GM23338 (cell line): ENCODE results near the gene BAHCC1. TPM values are rescaled to one million over a fixed set of nuclear protein-coding genes. Genes with fewer than 3 reads are reported as not detected.

Experiments used
- ATAC-seq: fragments of 200-7000 bp; cut with Tn5 transposase; 3 replicates; pipeline ENCODE4 v1.9.1; 2020
- DNase-seq: peaks from one replicate; pipeline ENCODE4 v3.0.0-alpha.2; 2015; ENCODE audit warnings: low spot score
- H2AFZ ChIP-seq: fragments of 200-600 bp; sonication (generic); 2 replicates; pipeline ENCODE4 v1.8.0; 2016; ENCODE audit warnings: antibody characterized with exemption, mild to moderate bottlenecking, moderate library complexity
- H3F3A ChIP-seq: fragments of 200-600 bp; sonication (generic); replicated peaks from 2 replicates; pipeline ENCODE4 v1.8.0; 2017; ENCODE audit warnings: antibody characterized with exemption, mixed run types, low read depth
- H3K27ac ChIP-seq: fragments of 200-600 bp; sonication (generic); 2 replicates; pipeline ENCODE4 v1.6.1; 2016; ENCODE audit warnings: low read depth
- H3K27me3 ChIP-seq: fragments of 200-600 bp; sonication (generic); 2 replicates; pipeline ENCODE4 v1.8.0; 2016; ENCODE audit warnings: mild to moderate bottlenecking, mixed run types, moderate library complexity; ENCODE audit not compliant: insufficient read depth
- H3K36me3 ChIP-seq: fragments of 200-600 bp; sonication (generic); 2 replicates; pipeline ENCODE4 v1.8.0; 2016; ENCODE audit warnings: mild to moderate bottlenecking; ENCODE audit not compliant: insufficient read depth
- H3K4me1 ChIP-seq: fragments of 200-600 bp; sonication (generic); 2 replicates; pipeline ENCODE4 v1.8.0; 2016; ENCODE audit warnings: mild to moderate bottlenecking, moderate library complexity; ENCODE audit not compliant: insufficient read depth
- H3K4me2 ChIP-seq: fragments of 200-600 bp; sonication (generic); 2 replicates; pipeline ENCODE4 v1.7.1; 2017; ENCODE audit warnings: mixed run types
- H3K4me3 ChIP-seq: fragments of 200-600 bp; sonication (generic); 2 replicates; pipeline ENCODE4 v1.6.1; 2016; ENCODE audit warnings: mixed run types
- H3K79me2 ChIP-seq: fragments of 200-600 bp; sonication (generic); replicated peaks from 2 replicates; pipeline ENCODE4 v1.8.0; 2017; ENCODE audit warnings: mild to moderate bottlenecking; ENCODE audit not compliant: insufficient read depth
- H3K9me2 ChIP-seq: fragments of 200-600 bp; sonication (generic); 2 replicates; pipeline ENCODE4 v1.8.0; 2017; ENCODE audit not compliant: insufficient read depth
- H4K20me1 ChIP-seq: fragments of 200-600 bp; sonication (generic); replicated peaks from 2 replicates; pipeline ENCODE4 v1.8.0; 2017; ENCODE audit warnings: mild to moderate bottlenecking; ENCODE audit not compliant: insufficient read depth
- H3K27ac Mint-ChIP-seq: 2 replicates; pipeline ENCODE4 v1.8.0; 2020; ENCODE audit warnings: inconsistent platforms, mild to moderate bottlenecking, moderate library complexity, mixed read lengths
- H3K27me3 Mint-ChIP-seq: 3 replicates; pipeline ENCODE4 v1.8.0; 2022; ENCODE audit warnings: low read depth, mild to moderate bottlenecking, moderate library complexity, mixed read lengths, inconsistent platforms; ENCODE audit not compliant: insufficient read depth, poor library complexity
- H3K36me3 Mint-ChIP-seq: 3 replicates; pipeline ENCODE4 v1.8.0; 2021; ENCODE audit warnings: low read depth, mild to moderate bottlenecking, inconsistent platforms, moderate library complexity, mixed read lengths
- H3K4me1 Mint-ChIP-seq: 3 replicates; pipeline ENCODE4 v1.8.0; 2020; ENCODE audit warnings: mild to moderate bottlenecking, inconsistent platforms, mixed read lengths
- H3K4me3 Mint-ChIP-seq: 3 replicates; pipeline ENCODE4 v1.8.0; 2021; ENCODE audit warnings: moderate library complexity, mild to moderate bottlenecking, inconsistent platforms, mixed read lengths
- H3K9me3 Mint-ChIP-seq: 3 replicates; pipeline ENCODE4 v1.8.0; 2020; ENCODE audit warnings: moderate library complexity, mild to moderate bottlenecking, inconsistent platforms, mixed read lengths
- CREB1 ChIP-seq: fragments of 250-450 bp; sonication (Bioruptor Pico); IDR thresholded peaks from 2 replicates; pipeline ENCODE4 v1.5.0; 2020; ENCODE audit warnings: low read depth, mild to moderate bottlenecking, moderate library complexity
- EZH2 ChIP-seq: fragments of 200-600 bp; sonication (generic); IDR thresholded peaks from one replicate; pipeline ENCODE4 v1.8.0; 2017; ENCODE audit warnings: antibody characterized with exemption, mild to moderate bottlenecking, low read depth; ENCODE audit not compliant: unreplicated experiment
- EZH2phosphoT487 ChIP-seq: fragments of 200-600 bp; sonication (generic); IDR thresholded peaks from one replicate; pipeline ENCODE4 v1.8.1; 2018; ENCODE audit warnings: antibody characterized with exemption; ENCODE audit not compliant: unreplicated experiment
- JUNB ChIP-seq: IDR thresholded peaks from one replicate; pipeline ENCODE4 v1.6.1; 2016; ENCODE audit warnings: antibody characterized with exemption; ENCODE audit not compliant: unreplicated experiment
- ZNF114 ChIP-seq: fragments of 250-450 bp; sonication (Bioruptor Pico); IDR thresholded peaks from 2 replicates; pipeline ENCODE4 v1.5.0; 2020; ENCODE audit warnings: mild to moderate bottlenecking, moderate library complexity
- ZNF331 ChIP-seq: fragments of 250-450 bp; sonication (Bioruptor Pico); IDR thresholded peaks from 2 replicates; pipeline ENCODE4 v1.5.0; 2020; ENCODE audit warnings: low read depth, mild to moderate bottlenecking, moderate library complexity
- polyA plus RNA-seq: library from polyadenylated mRNA; unstranded; fragments of >200 nt; fragmentation: Nextera tagmentation; extraction: Ambion mirVana; gene quantifications from 2 replicates; pipeline ENCODE4 v1.2.1, GENCODE V29; 2016
- total RNA-seq: library from RNA; depleted of rRNA; stranded (reverse); fragments of >200 nt; shearing (Covaris generic); gene quantifications from 2 replicates; pipeline ENCODE4 v1.2.3, GENCODE V29; 2014

BAHCC1 gene
- total and polyA plus RNA-seq, 2 experiments from 2014 or later = 0.24 to 1.1 TPM

DNA sequence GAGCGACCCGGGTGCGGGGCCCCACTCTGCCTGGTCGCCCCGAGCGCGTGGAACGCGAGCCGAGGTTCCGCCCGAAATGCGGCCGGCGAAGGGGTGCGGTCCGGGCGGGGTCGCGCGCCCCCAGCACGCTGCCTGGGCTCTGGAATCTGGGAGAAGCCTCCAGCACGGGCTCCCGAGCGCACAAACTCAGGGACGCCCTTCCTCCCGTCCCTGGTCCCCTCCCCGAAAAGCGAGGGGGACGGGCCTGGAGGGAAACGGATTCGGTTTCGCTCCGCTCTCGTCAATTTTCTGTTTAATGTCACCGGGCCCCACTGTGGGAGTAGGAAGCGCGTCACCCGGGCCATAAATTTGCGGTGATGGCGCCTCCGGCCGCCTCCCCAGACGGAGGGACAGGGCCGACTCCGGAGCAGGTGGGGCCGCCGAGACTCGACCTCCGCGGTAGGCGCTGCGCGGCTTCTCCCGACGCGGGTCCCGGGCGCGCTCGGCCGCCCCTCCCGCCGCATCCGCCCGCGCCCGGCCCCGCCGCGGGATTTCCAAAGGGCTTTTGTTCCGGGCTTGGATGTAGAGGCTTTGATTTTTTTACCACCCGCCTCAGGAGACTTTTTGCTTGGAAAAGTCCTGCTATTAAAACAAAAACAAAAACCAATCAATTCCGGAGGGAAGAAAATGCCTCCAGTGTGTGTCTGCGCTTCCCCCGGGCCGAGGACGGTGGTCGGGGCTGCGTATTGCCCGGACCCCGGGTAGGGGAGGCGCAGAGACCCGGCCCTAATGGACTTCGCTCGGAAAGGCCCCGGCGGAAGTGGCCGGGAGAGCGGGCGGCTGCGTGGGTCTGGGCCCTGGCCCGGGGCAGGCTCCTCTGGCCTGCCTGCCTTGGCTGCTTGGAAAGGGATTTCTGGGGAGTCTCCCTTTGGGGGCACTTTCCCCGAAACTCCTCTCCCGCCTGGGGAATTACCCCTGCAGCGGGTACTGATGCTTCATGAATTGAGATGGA lies 7.9 kb upstream of the BAHCC1 start:
- H3K9me3 Mint-ChIP-seq = no peaks in the 10 kb centered on the region; the same call in 2 of the 3 replicates
- Histone ChIP-seq H2AFZ (peak overlapping the region; percentile 76; the same call in 1 of the 2 replicates), H3K4me3 (peak overlapping the region; percentile 57), H3F3A (0 out of 2 replicates have a peak, but pooled peaks cover 9% of the 10 kb centered on the region), H3K9me2 (no peaks in the 10 kb centered on the region), H3K36me3 (no peaks in the 10 kb centered on the region), H3K79me2 (no peaks in the 10 kb centered on the region), H3K27ac (no peak overlapping the region), H4K20me1 (peaks cover 6% of the 10 kb centered on the region), H3K4me2 (peak overlapping the region; percentile 84), H3K4me1 (peaks cover 46% of the 10 kb centered on the region), H3K27me3 (peaks cover 87% of the 10 kb centered on the region)
- no peak for TF ChIP-seq ZNF331 (CRISPR knock-in tag)
- TF ChIP-seq EZH2 = peak; percentile 90
- ATAC-seq = peak; percentile 14
- H3K36me3 Mint-ChIP-seq = no peaks in the 10 kb centered on the region
- peaks cover 25% of the 10 kb centered on the region for H3K4me1 Mint-ChIP-seq
- no peak overlapping the region for H3K27ac Mint-ChIP-seq
- peak; percentile 60 for DNase-seq
- peaks cover 78% of the 10 kb centered on the region for H3K27me3 Mint-ChIP-seq
- peak overlapping the region; percentile 61 for H3K4me3 Mint-ChIP-seq

DNA sequence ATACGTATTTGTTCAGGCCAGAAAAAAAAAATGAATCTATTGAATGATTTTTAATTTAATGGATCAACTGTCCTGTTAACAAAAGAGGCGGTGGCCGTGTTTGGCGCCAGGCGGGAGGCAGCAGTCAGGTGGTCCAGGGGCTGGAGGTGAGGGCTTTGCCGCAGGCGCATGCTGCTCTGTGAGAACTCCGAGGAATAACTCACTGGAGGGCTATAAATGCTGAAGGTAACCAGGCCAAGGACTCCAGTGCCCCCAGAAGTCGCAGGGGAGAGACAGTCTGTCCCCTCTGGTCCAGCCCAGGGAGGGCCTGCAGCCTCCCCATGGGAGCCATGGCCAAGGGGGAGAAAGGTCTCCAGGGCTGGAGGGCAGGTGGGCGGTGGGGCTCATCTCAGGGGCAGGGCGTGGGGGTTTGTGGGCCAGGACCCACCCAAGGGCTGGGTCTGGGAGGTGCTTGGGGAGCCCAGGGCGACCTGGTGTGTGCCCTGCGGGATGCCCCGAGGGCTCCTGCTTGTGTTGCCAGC lies 7.1 kb upstream of the BAHCC1 start:
- peaks cover 84% of the 10 kb centered on the region for H3K27me3 Mint-ChIP-seq
- Histone ChIP-seq H3K79me2 (no peaks in the 10 kb centered on the region), H3K4me3 (peak overlapping the region; percentile 57), H2AFZ (no peak overlapping the region), H3F3A (0 out of 2 replicates have a peak, but pooled peaks cover 11% of the 10 kb centered on the region), H3K27ac (no peak overlapping the region), H3K27me3 (peaks cover 95% of the 10 kb centered on the region), H3K9me2 (no peaks in the 10 kb centered on the region), H3K4me1 (peaks cover 52% of the 10 kb centered on the region), H3K36me3 (no peaks in the 10 kb centered on the region), H4K20me1 (peaks cover 10% of the 10 kb centered on the region), H3K4me2 (peak overlapping the region; percentile 84)
- peak overlapping the region; percentile 40; the same call in 2 of the 3 replicates for H3K4me3 Mint-ChIP-seq
- H3K36me3 Mint-ChIP-seq = no peaks in the 10 kb centered on the region
- peaks cover 25% of the 10 kb centered on the region for H3K4me1 Mint-ChIP-seq
- no peaks in the 10 kb centered on the region; the same call in 2 of the 3 replicates for H3K9me3 Mint-ChIP-seq
- no peak for DNase-seq
- no peak overlapping the region for H3K27ac Mint-ChIP-seq
- TF ChIP-seq EZH2 (peak; percentile 71), CREB1 (CRISPR knock-in tag) (no peak), ZNF114 (CRISPR knock-in tag) (no peak), JUNB (no peak)
- ATAC-seq = no peak

- TF ChIP-seq EZH2phosphoT487 (no peak), EZH2 (peak; percentile 55)
- peaks cover 85% of the 10 kb centered on the region for H3K27me3 Mint-ChIP-seq
- Histone ChIP-seq H3K4me1 (peaks cover 52% of the 10 kb centered on the region), H3K4me2 (peak overlapping the region; percentile 66; the same call in 1 of the 2 replicates), H3K27me3 (peaks cover 93% of the 10 kb centered on the region), H3K4me3 (no peak overlapping the region), H3K9me2 (no peaks in the 10 kb centered on the region), H2AFZ (no peak overlapping the region), H3K36me3 (no peaks in the 10 kb centered on the region), H3F3A (0 out of 2 replicates have a peak, but pooled peaks cover 11% of the 10 kb centered on the region), H3K79me2 (no peaks in the 10 kb centered on the region), H3K27ac (no peak overlapping the region), H4K20me1 (peaks cover 10% of the 10 kb centered on the region)
- H3K4me1 Mint-ChIP-seq = peaks cover 25% of the 10 kb centered on the region
- no peak overlapping the region for H3K27ac Mint-ChIP-seq
- DNase-seq = peak; percentile 75
- peak; percentile 5 for ATAC-seq
- 0 out of 3 replicates have a peak overlapping the region, but pooled peaks have one; percentile 19 for H3K4me3 Mint-ChIP-seq
- H3K36me3 Mint-ChIP-seq = no peaks in the 10 kb centered on the region
- no peaks in the 10 kb centered on the region; the same call in 2 of the 3 replicates for H3K9me3 Mint-ChIP-seq
Measured at GRCh38 chr17:81388612-81389367, 6.5 kb upstream of the BAHCC1 start.
